H54 (cell line): ENCODE data around the gene ANKRD11.
A peak's percentile ranks its signal among the peaks of the same experiment; 100 is the strongest.

Source experiments
- DNase-seq: peaks from one replicate; pipeline ENCODE4 v3.0.0; 2011; ENCODE audit warnings: low spot score, mixed read lengths; ENCODE audit not compliant: insufficient read length
- FAIRE-seq: peaks from 3 replicates; lab custom pipeline; 2011; peaks lifted over from hg19 to GRCh38; lab: Jason Lieb, UNC
- POLR2A ChIP-seq: IDR thresholded peaks from 2 replicates; pipeline ENCODE4 v1.6.1; 2011; ENCODE audit warnings: low read depth, mild to moderate bottlenecking, low read length

ANKRD11 gene

GRCh38 chr16:89290887-89291286 lies 199.5 kb downstream of the ANKRD11 start:
- no peak for FAIRE-seq

GRCh38 chr16:89290472-89290871 lies 199.9 kb downstream of the ANKRD11 start:
- FAIRE-seq: no peak
- no peak for TF ChIP-seq POLR2A

More at GRCh38 chr16:89290887-89291286, 199.5 kb downstream of the ANKRD11 start:
- TF ChIP-seq POLR2A: no peak
- DNase-seq: no peak

GRCh38 chr16:89289428-89290395 lies 200.6 kb downstream of the ANKRD11 start:
- DNase-seq: peak; percentile 98

More at GRCh38 chr16:89290472-89290871, 199.9 kb downstream of the ANKRD11 start:
- DNase-seq: no peak

GRCh38 chr16:89288966-89289365 lies 201.4 kb downstream of the ANKRD11 start:
- FAIRE-seq: no peak
- no peak for TF ChIP-seq POLR2A
- DNase-seq: no peak

More at GRCh38 chr16:89289428-89290395, 200.6 kb downstream of the ANKRD11 start:
- FAIRE-seq: no peak
- no peak for TF ChIP-seq POLR2A

- no peak for TF ChIP-seq POLR2A
- DNase-seq (no peak), FAIRE-seq (no peak)
These were observed 201.8 kb downstream of the ANKRD11 start for GRCh38 chr16:89288577-89288844.

GRCh38 chr16:89287777-89288576 lies 202.4 kb downstream of the ANKRD11 start:
- FAIRE-seq (no peak), DNase-seq (no peak)
- TF ChIP-seq POLR2A: no peak

- no peak for TF ChIP-seq POLR2A
- FAIRE-seq (no peak), DNase-seq (no peak)
These were observed 204.3 kb downstream of the ANKRD11 start for GRCh38 chr16:89286096-89286495.

GRCh38 chr16:89285381-89285780 lies 205.0 kb downstream of the ANKRD11 start:
- no peak for TF ChIP-seq POLR2A
- FAIRE-seq (no peak), DNase-seq (no peak)

- TF ChIP-seq POLR2A: no peak
- DNase-seq (no peak), FAIRE-seq (no peak)
These were observed 206.9 kb downstream of the ANKRD11 start for GRCh38 chr16:89283449-89283848.

- FAIRE-seq (no peak), DNase-seq (no peak)
- TF ChIP-seq POLR2A: no peak
These were observed 207.8 kb downstream of the ANKRD11 start for GRCh38 chr16:89282523-89282922.

- FAIRE-seq (no peak), DNase-seq (no peak)
- no peak for TF ChIP-seq POLR2A
These were observed 208.5 kb downstream of the ANKRD11 start for GRCh38 chr16:89281829-89282228.

- TF ChIP-seq POLR2A: no peak
- FAIRE-seq (no peak), DNase-seq (no peak)
These were observed 209.2 kb downstream of the ANKRD11 start for GRCh38 chr16:89281189-89281577.

GRCh38 chr16:89280546-89281188 lies 209.7 kb downstream of the ANKRD11 start:
- FAIRE-seq: no peak

GRCh38 chr16:89279666-89280481 lies 210.5 kb downstream of the ANKRD11 start:
- TF ChIP-seq POLR2A: no peak

More at GRCh38 chr16:89280546-89281188, 209.7 kb downstream of the ANKRD11 start:
- TF ChIP-seq POLR2A: no peak
- DNase-seq: no peak

More at GRCh38 chr16:89279666-89280481, 210.5 kb downstream of the ANKRD11 start:
- no peak for DNase-seq
- FAIRE-seq: no peak
